Vagina (tissue), 2 donors: ENCODE measurements around the gene RAB11FIP4. TPM values are rescaled to one million over a fixed set of nuclear protein-coding genes. Genes with fewer than 3 reads are reported as not detected.

Experiments
- DNase-seq, 2 donors: peaks; one replicate each; pipeline ENCODE4 v3.0.0-alpha.2; 2017; ENCODE audit errors: extremely low spot score in 2 of 2
- H3K27ac ChIP-seq: fragments of 200-600 bp; sonication (generic); one replicate; pipeline ENCODE4 v1.5.1; 2019
- H3K27me3 ChIP-seq: fragments of 200-600 bp; sonication (generic); one replicate; pipeline ENCODE4 v1.5.1; 2019
- H3K36me3 ChIP-seq, 2 donors: fragments of 200-600 bp; sonication (generic); one replicate each; pipeline ENCODE4 v1.5.1; 2017 to 2019
- H3K4me1 ChIP-seq: fragments of 200-600 bp; sonication (generic); one replicate; pipeline ENCODE4 v1.5.1; 2019
- H3K4me3 ChIP-seq, 2 donors: fragments of 200-600 bp; sonication (generic); 1 replicate in 1 of 2; 2 replicates in 1 of 2; pipeline ENCODE4 v1.5.1; 2016 to 2019
- H3K9me3 ChIP-seq: fragments of 200-600 bp; sonication (generic); one replicate; pipeline ENCODE4 v1.5.1; 2019
- POLR2A ChIP-seq, 2 donors: fragments of 450-650 bp; IDR thresholded peaks; one replicate each; pipeline ENCODE4 v1.6.1; 2017; ENCODE audit warnings: antibody characterized with exemption in 2 of 2, mild to moderate bottlenecking in 2 of 2, moderate library complexity in 2 of 2
- POLR2AphosphoS5 ChIP-seq, 2 donors: sonication (generic); formaldehyde crosslinking; IDR thresholded peaks; one replicate each; pipeline ENCODE4 v1.9.0; 2017; ENCODE audit warnings: antibody characterized with exemption in 2 of 2, mild to moderate bottlenecking in 2 of 2, low read depth in 1 of 2; ENCODE audit not compliant: insufficient read depth in 1 of 2
- intact Hi-C: fragments of 100-400 bp; cut with DNase I; formaldehyde crosslinking; loops from one replicate; pipeline ENCODE4 v1.15.1; 2023
- total RNA-seq: library from RNA; depleted of rRNA; stranded (reverse); fragments of >200 nt; gene quantifications from one replicate; pipeline ENCODE4 v1.2.3, GENCODE V29; 2016
- TF ChIP-seq, protein P1 (sequence below), 3 experiments: fragments of 450-650 bp in 2 of 3; fragments of 200-600 bp in 1 of 3; sonication (generic) in 1 of 3; IDR thresholded peaks; one replicate each; pipeline ENCODE4 v1.5.1; 2017 to 2019; ENCODE audit warnings: antibody characterized with exemption in 3 of 3, mild to moderate bottlenecking in 2 of 3, moderate library complexity in 2 of 3

The RAB11FIP4 gene
- total RNA-seq, 1 donor from 2014 or later, result 11.0 TPM

GRCh38 chr17:31546650-31547049, 155.2 kb downstream of the RAB11FIP4 start:
- intact Hi-C loops, result no loop called here
- Histone ChIP-seq H3K27ac (no peak overlapping the region), H3K36me3 (no peaks in the 10 kb centered on the region), H3K4me1 (peaks cover 11% of the 10 kb centered on the region), H3K27me3 (no peaks in the 10 kb centered on the region), H3K4me3 (no peak overlapping the region), H3K9me3 (no peaks in the 10 kb centered on the region)
- TF ChIP-seq, protein P1, sequence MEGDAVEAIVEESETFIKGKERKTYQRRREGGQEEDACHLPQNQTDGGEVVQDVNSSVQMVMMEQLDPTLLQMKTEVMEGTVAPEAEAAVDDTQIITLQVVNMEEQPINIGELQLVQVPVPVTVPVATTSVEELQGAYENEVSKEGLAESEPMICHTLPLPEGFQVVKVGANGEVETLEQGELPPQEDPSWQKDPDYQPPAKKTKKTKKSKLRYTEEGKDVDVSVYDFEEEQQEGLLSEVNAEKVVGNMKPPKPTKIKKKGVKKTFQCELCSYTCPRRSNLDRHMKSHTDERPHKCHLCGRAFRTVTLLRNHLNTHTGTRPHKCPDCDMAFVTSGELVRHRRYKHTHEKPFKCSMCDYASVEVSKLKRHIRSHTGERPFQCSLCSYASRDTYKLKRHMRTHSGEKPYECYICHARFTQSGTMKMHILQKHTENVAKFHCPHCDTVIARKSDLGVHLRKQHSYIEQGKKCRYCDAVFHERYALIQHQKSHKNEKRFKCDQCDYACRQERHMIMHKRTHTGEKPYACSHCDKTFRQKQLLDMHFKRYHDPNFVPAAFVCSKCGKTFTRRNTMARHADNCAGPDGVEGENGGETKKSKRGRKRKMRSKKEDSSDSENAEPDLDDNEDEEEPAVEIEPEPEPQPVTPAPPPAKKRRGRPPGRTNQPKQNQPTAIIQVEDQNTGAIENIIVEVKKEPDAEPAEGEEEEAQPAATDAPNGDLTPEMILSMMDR (IDR thresholded peaks at IDR 0.05), result no peak
- TF ChIP-seq POLR2AphosphoS5 (IDR thresholded peaks at IDR 0.05; ENCODE audit: insufficient read depth in 1 of 2, low read depth in 1 of 2), result no peak
- no peak for DNase-seq

- Histone ChIP-seq H3K27me3 (no peaks in the 10 kb centered on the region), H3K27ac (peak overlapping the region; percentile 92), H3K4me3 (peak overlapping the region; percentile 74 to 100), H3K4me1 (peaks cover 11% of the 10 kb centered on the region), H3K9me3 (no peaks in the 10 kb centered on the region), H3K36me3 (no peaks in the 10 kb centered on the region)
- intact Hi-C loops, result no loop called here
- TF ChIP-seq POLR2A (IDR thresholded peaks at IDR 0.05) (no peak), POLR2AphosphoS5 (IDR thresholded peaks at IDR 0.05; ENCODE audit: insufficient read depth in 1 of 2, low read depth in 1 of 2) (no peak)
- TF ChIP-seq, protein P1 (IDR thresholded peaks at IDR 0.05), result no peak
- DNase-seq, result no peak
Observed at GRCh38 chr17:31548709-31549108, 157.2 kb downstream of the RAB11FIP4 start.

- Histone ChIP-seq H3K27ac (peak overlapping the region; percentile 92), H3K4me1 (peaks cover 11% of the 10 kb centered on the region), H3K27me3 (no peaks in the 10 kb centered on the region), H3K36me3 (no peaks in the 10 kb centered on the region), H3K4me3 (peak overlapping the region; percentile 74 to 100), H3K9me3 (no peaks in the 10 kb centered on the region)
- DNase-seq, result no peak
- no peak for TF ChIP-seq POLR2AphosphoS5 (IDR thresholded peaks at IDR 0.05; ENCODE audit: insufficient read depth in 1 of 2, low read depth in 1 of 2)
- no peak for TF ChIP-seq POLR2A (IDR thresholded peaks at IDR 0.05)
- TF ChIP-seq, protein P1 (IDR thresholded peaks at IDR 0.05), result no peak
- intact Hi-C loops, result no loop called here
Observed at GRCh38 chr17:31549121-31549524, 157.6 kb downstream of the RAB11FIP4 start.

- H3K9me3 ChIP-seq, result no peaks in the 10 kb centered on the region
- peaks cover 11% of the 10 kb centered on the region for H3K4me1 ChIP-seq
- H3K36me3 ChIP-seq, result no peaks in the 10 kb centered on the region
- TF ChIP-seq POLR2A (IDR thresholded peaks at IDR 0.05) (peak in 1 of 2 donors; percentile 67), POLR2AphosphoS5 (IDR thresholded peaks at IDR 0.05; ENCODE audit: insufficient read depth in 1 of 2, low read depth in 1 of 2) (peak; percentile 22 to 85)
- TF ChIP-seq, protein P1 (IDR thresholded peaks at IDR 0.05), result no peak
- H3K4me3 ChIP-seq, result peak overlapping the region; percentile 74 to 100
- H3K27ac ChIP-seq, result peak overlapping the region; percentile 92
- H3K27me3 ChIP-seq, result no peaks in the 10 kb centered on the region
- intact Hi-C loops, result no loop called here
- DNase-seq, result peak in 1 of 2 donors; percentile 96
Observed at GRCh38 chr17:31549525-31550388, 158.3 kb downstream of the RAB11FIP4 start.
